A549 treated with DMSO at 1 μM for 4 hours (cell line): ENCODE results near the gene TAS2R39. TPM values are rescaled to one million over a fixed set of nuclear protein-coding genes. Genes with fewer than 3 reads are reported as not detected.

Source experiments
- total RNA-seq: library from RNA; stranded (reverse); fragments of 200-300 nt; extraction: Qiagen RNA extraction; gene quantifications from 5 replicates; pipeline ENCODE4 v1.2.3, GENCODE V29; 2022; ENCODE audit warnings: low read depth

The TAS2R39 gene
- not detected in 5 replicates for total RNA-seq

DNA sequence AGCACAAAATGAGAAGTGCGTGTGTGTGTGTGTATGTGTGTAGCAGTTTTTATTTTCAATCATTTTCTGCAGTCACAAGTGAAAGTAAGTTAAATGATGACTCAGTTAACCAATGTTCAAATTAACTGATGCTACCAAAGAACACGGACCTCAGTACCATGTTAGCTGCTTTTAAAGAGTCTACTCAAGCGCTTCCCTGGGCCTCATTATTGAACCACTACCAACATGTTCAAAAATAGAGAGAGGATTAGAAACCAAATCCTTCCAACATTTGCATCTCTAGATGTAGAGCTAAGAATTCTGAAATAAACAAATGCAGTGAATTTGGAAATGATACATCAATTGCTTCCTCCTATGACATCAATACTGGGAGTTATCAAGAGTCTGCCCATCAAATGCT lies at the start of gene TAS2R39:
Gene TAS2R39 (plus strand): TSS at position 396 of the 400 bp plus-strand sequence. CDS start 0 bp downstream, at position 396.

DNA sequence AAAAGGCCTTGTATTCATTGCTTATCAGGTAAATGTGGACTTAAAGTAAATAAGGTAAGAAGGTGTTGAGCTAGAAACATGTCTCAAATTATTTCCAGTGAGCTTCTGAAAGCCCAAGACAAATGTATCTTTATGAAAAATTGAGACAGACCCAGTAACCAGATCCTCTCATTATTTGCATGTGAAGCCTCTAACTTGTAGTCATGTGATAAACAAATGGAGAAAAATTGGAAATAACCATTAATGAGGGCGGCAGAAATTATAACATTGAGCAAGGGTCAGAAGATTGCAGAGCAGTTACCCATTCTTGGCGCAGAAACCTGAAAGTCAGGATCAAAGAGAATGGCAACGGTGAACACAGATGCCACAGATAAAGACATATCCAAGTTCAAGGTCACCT lies 38.5 kb downstream of the TAS2R39 start, which contains the start of gene TAS2R40:
Gene TAS2R40 (plus strand): TSS at position 301 of the 400 bp plus-strand sequence. CDS start 42 bp downstream, at position 343.

Other genes starting within 250 kb of the TAS2R39 start
- not detected in 5 replicates for gene TRPV5, start 249.7 kb upstream of the TAS2R39 start, total RNA-seq
- not detected in 5 replicates for gene LLCFC1, start 243.9 kb upstream of the TAS2R39 start, total RNA-seq
- not detected in 5 replicates for gene KEL, start 221.1 kb upstream of the TAS2R39 start, total RNA-seq
- not detected in 5 replicates for gene OR9A2, start 156.3 kb upstream of the TAS2R39 start, total RNA-seq
- not detected in 5 replicates for gene OR6V1, start 131.1 kb upstream of the TAS2R39 start, total RNA-seq
- gene PIP, start 51.3 kb upstream of the TAS2R39 start, total RNA-seq = not detected in 5 replicates
- not detected in 5 replicates for gene TAS2R40, start 38.6 kb downstream of the TAS2R39 start, total RNA-seq
- gene GSTK1, start 80.0 kb downstream of the TAS2R39 start, total RNA-seq = 110 to 116 TPM (median 115 TPM) in 5 replicates
- gene TMEM139, start 101.5 kb downstream of the TAS2R39 start, total RNA-seq = 0.57 to 1.8 TPM (median 0.81 TPM) in 5 replicates
- gene CASP2, start 104.9 kb downstream of the TAS2R39 start, total RNA-seq = 20.6 to 30.8 TPM (median 21.1 TPM) in 5 replicates
- 0.03 to 0.07 TPM (median 0.06 TPM) in 3 of 5 replicates, not detected in the others for gene CLCN1, start 132.7 kb downstream of the TAS2R39 start, total RNA-seq
- gene FAM131B, start 179.3 kb downstream of the TAS2R39 start, total RNA-seq = 0.36 to 0.72 TPM (median 0.58 TPM) in 5 replicates
- gene ZYX, start 197.9 kb downstream of the TAS2R39 start, total RNA-seq = 164 to 197 TPM (median 174 TPM) in 5 replicates
- gene EPHA1, start 225.4 kb downstream of the TAS2R39 start, total RNA-seq = 0.27 TPM in 1 of 5 replicates, not detected in the others